Measurements from ENCODE around the gene NUP188.

NUP188 gene

DNA sequence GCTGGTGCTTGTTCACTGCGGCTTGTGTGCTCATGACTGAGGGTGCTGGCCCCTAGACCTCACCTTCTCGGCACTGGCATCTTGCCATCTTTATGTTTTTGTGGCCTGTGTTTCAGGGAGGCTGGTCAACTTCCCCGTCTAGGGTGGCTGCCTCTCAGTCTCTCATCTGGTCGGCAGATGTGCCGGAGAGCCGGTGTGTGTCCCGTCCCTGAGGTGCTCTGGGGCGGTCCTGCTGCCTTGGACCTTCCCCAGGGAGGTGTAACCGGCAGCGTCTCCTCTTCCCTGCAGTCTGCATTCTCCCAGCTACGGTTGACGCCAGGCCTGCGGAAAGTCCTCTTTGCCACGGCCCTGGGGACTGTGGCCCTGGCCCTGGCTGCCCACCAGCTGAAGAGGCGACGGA is 94.5 kb downstream of the NUP188 start:
- no peak for DNase-seq (ENCODE audit: low read depth in 1 of 2, low spot score in 1 of 2)
- no peaks in the 10 kb centered on the region for H3K27me3 ChIP-seq (ENCODE audit: insufficient read depth, poor library complexity, severe bottlenecking)
- TF ChIP-seq POLR2AphosphoS5 (IDR thresholded peaks at IDR 0.05; ENCODE audit: low read depth) = no peak
- TF ChIP-seq, protein P1, sequence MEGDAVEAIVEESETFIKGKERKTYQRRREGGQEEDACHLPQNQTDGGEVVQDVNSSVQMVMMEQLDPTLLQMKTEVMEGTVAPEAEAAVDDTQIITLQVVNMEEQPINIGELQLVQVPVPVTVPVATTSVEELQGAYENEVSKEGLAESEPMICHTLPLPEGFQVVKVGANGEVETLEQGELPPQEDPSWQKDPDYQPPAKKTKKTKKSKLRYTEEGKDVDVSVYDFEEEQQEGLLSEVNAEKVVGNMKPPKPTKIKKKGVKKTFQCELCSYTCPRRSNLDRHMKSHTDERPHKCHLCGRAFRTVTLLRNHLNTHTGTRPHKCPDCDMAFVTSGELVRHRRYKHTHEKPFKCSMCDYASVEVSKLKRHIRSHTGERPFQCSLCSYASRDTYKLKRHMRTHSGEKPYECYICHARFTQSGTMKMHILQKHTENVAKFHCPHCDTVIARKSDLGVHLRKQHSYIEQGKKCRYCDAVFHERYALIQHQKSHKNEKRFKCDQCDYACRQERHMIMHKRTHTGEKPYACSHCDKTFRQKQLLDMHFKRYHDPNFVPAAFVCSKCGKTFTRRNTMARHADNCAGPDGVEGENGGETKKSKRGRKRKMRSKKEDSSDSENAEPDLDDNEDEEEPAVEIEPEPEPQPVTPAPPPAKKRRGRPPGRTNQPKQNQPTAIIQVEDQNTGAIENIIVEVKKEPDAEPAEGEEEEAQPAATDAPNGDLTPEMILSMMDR (IDR thresholded peaks at IDR 0.05; ENCODE audit: insufficient read depth, low read length) = no peak
- TF ChIP-seq, protein P2, sequence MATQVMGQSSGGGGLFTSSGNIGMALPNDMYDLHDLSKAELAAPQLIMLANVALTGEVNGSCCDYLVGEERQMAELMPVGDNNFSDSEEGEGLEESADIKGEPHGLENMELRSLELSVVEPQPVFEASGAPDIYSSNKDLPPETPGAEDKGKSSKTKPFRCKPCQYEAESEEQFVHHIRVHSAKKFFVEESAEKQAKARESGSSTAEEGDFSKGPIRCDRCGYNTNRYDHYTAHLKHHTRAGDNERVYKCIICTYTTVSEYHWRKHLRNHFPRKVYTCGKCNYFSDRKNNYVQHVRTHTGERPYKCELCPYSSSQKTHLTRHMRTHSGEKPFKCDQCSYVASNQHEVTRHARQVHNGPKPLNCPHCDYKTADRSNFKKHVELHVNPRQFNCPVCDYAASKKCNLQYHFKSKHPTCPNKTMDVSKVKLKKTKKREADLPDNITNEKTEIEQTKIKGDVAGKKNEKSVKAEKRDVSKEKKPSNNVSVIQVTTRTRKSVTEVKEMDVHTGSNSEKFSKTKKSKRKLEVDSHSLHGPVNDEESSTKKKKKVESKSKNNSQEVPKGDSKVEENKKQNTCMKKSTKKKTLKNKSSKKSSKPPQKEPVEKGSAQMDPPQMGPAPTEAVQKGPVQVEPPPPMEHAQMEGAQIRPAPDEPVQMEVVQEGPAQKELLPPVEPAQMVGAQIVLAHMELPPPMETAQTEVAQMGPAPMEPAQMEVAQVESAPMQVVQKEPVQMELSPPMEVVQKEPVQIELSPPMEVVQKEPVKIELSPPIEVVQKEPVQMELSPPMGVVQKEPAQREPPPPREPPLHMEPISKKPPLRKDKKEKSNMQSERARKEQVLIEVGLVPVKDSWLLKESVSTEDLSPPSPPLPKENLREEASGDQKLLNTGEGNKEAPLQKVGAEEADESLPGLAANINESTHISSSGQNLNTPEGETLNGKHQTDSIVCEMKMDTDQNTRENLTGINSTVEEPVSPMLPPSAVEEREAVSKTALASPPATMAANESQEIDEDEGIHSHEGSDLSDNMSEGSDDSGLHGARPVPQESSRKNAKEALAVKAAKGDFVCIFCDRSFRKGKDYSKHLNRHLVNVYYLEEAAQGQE (IDR thresholded peaks at IDR 0.05; ENCODE audit: insufficient replicate concordance, low read depth) = no peak
- TF ChIP-seq GABPA (IDR thresholded peaks at IDR 0.05; ENCODE audit: low read depth) = no peak
- TF ChIP-seq SPI1 (IDR thresholded peaks at IDR 0.05; ENCODE audit: borderline replicate concordance, low read depth) = no peak
- H3K27ac ChIP-seq (replicated peaks) = no peak overlapping the region
- H3K4me3 ChIP-seq (replicated peaks; ENCODE audit: insufficient read depth, low read length) = no peak overlapping the region

DNA sequence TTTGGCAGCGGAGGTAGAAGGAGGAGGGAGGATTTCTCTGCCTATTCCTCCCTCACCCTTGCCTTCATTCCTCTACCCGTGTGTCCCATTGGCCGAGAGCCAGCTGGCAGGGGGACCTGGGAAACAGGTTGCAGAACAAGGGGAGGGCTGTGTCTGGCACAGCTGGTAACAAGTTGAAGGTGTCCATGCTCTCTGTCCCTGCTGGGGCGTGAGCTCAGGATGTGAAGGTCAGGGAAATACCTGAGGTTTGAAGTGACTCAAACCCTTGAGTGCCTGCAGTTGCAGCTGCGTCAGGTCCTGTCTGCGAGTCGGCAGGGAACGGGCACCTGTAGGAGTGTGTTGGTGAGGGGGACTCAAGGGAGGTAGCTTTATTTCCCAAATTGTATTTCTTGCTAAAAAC is 105.1 kb downstream of the NUP188 start:
- Histone ChIP-seq H3K27ac (replicated peaks) (no peak overlapping the region), H3K27me3 (ENCODE audit: insufficient read depth, poor library complexity, severe bottlenecking) (no peaks in the 10 kb centered on the region), H3K4me3 (replicated peaks; ENCODE audit: insufficient read depth, low read length) (no peak overlapping the region)
- DNase-seq (ENCODE audit: low read depth in 1 of 2, low spot score in 1 of 2) = no peak
- TF ChIP-seq GABPA (IDR thresholded peaks at IDR 0.05; ENCODE audit: low read depth) = no peak
- TF ChIP-seq, protein P2 (IDR thresholded peaks at IDR 0.05; ENCODE audit: insufficient replicate concordance, low read depth) = no peak
- TF ChIP-seq, protein P1 (IDR thresholded peaks at IDR 0.05; ENCODE audit: insufficient read depth, low read length) = no peak
- TF ChIP-seq SPI1 (IDR thresholded peaks at IDR 0.05; ENCODE audit: borderline replicate concordance, low read depth) = no peak
- TF ChIP-seq POLR2AphosphoS5 (IDR thresholded peaks at IDR 0.05; ENCODE audit: low read depth) = no peak

DNA sequence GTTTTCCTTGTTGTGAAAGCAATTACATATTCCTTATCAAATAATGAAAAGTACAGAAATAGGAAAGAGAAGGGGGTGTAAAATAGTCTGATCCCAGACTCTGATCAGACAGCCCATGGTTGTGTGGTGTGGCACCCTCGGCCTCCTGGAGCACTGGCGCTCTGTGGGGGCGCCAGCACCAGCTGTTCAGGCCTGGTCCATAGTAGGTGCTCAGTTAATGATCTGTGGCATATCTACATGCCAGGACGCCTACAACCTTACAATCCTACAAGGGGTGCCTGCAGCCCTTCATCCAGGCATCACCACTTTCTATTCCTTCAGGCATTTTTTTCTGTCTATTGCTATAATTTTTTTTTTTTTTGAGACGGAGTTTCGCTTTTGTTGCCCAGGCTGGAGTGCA is 105.5 kb downstream of the NUP188 start:
- H3K27ac ChIP-seq (replicated peaks) = no peak overlapping the region
- H3K27me3 ChIP-seq (ENCODE audit: insufficient read depth, poor library complexity, severe bottlenecking) = no peaks in the 10 kb centered on the region
- DNase-seq (ENCODE audit: low read depth in 1 of 2, low spot score in 1 of 2) = no peak
- no peak for TF ChIP-seq SPI1 (IDR thresholded peaks at IDR 0.05; ENCODE audit: borderline replicate concordance, low read depth)
- TF ChIP-seq GABPA (IDR thresholded peaks at IDR 0.05; ENCODE audit: low read depth) = no peak
- TF ChIP-seq POLR2AphosphoS5 (IDR thresholded peaks at IDR 0.05; ENCODE audit: low read depth) = no peak
- TF ChIP-seq, protein P2 (IDR thresholded peaks at IDR 0.05; ENCODE audit: insufficient replicate concordance, low read depth) = no peak
- TF ChIP-seq, protein P1 (IDR thresholded peaks at IDR 0.05; ENCODE audit: insufficient read depth, low read length) = no peak
- no peak overlapping the region for H3K4me3 ChIP-seq (replicated peaks; ENCODE audit: insufficient read depth, low read length)
